Posterior vena cava (tissue), 2 donors: ENCODE data around the gene SRM. TPM values are rescaled to one million over a fixed set of nuclear protein-coding genes. Genes with fewer than 3 reads are reported as not detected.
"Not testable (repeated sequence)": the region's sequence is repeated elsewhere in the genome, so short reads cannot be mapped to it uniquely, and the experiment has no call there.

Experiments used
- DNase-seq: peaks from one replicate; pipeline ENCODE4 v3.0.0-alpha.2; 2020; ENCODE audit warnings: low spot score
- intact Hi-C, 2 donors: fragments of 100-400 bp; cut with DNase I; formaldehyde crosslinking; loops; one replicate each; pipeline versions ENCODE4 v1.14.1 to v1.14.2; 2022 to 2023
- total RNA-seq, 2 donors: library from RNA; stranded (reverse); fragmentation: NEBNext Ultra II Directional; extraction: Animal tissue kit (Norgen Biotek cat#: 25700); gene quantifications; one replicate each; pipeline ENCODE4 v1.2.1, GENCODE V29; 2021
- donor health status: DM: yes; HTN: yes; CAD: no.
- donor health status: DM: yes; HTN: yes; CAD: no.

Gene SRM
- total RNA-seq, 2 donors from 2014 or later, result 74.2 to 76.6 TPM

DNA sequence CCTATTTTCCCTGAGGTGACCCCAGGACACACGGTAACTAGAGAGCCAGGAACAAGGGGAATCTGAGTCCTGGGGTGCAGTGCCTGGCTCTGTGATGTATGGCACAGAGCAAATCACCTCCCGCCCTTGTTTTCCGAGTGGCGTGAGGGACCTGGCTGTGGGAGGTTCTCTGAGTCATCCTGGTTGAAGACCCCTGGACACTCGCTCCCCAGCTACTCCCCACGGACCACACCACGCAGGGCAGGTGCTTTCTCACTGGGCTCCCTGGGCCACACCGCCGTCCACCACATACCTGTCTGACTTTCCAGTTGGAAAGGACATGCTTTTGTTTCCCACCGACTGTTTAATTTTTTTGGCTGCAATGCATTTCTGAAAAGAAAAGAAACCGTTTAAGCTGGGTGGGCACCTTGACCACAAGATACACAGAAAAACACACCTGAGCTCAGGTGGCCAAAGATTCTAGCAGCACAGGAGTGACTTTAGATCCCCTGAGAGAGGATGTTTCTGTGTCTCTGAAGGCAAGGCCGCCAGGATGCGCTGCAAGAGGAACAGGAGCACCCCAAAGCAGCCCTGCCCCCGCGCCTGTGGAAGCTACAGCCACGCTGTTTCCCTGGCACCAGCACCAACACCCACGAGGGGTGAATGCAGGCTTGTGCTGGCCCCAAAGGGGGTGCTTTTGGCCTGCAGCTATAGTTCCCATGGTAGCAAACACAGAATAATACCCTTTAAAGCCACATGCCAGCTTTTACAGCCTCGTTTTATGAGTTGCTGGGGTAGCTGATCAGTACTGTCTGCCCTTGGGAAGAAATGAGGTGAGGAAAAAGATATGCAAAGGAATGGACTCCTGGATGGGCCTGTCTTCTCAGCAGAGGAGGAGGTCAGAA lies 8.1 kb upstream of the SRM start:
- peak; percentile 46 for DNase-seq

DNA sequence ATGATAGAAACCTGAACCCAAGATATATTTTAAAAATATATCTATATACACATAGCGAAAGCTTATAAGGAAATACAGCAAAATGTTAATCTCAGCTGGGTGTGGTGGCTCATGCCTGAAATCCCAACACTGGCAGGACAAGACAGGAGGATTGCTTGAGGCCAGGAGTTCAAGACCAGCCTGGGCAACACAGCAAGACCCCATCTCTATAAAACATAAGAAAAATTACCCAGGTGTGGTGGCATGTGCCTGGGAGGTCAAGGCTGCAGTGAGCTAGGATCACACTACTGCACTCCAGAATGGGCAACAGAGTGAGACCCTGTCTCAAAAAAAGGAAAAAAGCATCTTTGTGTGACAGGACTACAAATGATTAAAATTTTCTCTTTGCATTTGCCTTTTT lies 6.0 kb upstream of the SRM start:
- intact Hi-C loops, result no loop called here
- peak; percentile 11 for DNase-seq

More for the DNA sequence above, 8.1 kb upstream of the SRM start:
- intact Hi-C loops, result loop anchor here in 1 of 2 donors (1.0 kb wide), 1 partner anchor 68 kb away; no protein-coding TSS in a partner anchor

DNA sequence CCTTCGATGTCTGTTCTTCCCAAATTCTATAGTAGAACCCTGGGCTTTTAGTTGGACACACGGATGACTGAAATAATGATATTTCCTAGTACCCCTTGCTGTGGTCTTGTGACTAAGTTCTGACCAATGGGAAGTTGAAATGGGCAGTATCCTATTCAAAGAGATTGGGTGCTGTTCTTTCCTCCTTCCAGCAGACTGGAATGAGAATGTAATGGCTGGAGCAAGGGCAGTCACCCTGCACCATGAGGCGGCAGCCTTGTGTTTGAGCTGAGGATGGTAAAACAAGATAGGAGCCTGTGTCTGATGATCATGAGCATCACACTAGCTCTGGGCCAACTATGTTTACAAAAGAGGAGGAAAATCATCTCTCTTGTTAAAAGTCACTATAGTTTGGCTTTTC lies 5.1 kb upstream of the SRM start:
- DNase-seq, result peak; percentile 13
- intact Hi-C loops, result no loop called here

DNA sequence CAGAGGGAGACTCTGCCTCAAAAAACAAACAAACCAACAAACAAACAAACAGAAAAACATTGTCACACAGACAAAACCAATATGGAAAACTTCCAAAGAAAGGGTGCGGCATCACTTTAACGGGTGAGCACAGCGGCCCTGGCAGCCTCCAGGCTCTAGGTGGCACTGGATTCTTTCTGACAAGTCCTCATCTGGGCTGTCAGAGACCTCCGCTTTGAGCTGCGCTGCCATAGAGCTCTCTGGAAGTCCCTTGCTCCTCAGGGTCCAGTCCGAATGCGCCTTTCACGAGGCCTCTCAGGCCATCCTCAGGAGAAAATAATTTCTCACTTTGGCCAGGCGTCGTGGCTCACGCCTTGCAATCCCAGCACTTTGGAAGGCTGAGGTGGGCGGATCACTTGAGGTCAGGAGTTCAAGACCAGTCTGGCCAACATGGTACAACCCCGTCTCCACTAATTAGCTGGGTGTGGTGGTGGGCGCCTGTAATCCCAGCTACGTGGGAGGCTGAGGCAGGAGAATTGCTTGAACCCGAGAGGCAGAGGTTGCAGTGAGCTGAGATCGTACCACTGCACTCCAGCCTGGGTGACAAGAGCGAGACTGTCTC lies 4.2 kb upstream of the SRM start:
- intact Hi-C loops, result not testable (repeated sequence)
- DNase-seq, result peak; percentile 78

DNA sequence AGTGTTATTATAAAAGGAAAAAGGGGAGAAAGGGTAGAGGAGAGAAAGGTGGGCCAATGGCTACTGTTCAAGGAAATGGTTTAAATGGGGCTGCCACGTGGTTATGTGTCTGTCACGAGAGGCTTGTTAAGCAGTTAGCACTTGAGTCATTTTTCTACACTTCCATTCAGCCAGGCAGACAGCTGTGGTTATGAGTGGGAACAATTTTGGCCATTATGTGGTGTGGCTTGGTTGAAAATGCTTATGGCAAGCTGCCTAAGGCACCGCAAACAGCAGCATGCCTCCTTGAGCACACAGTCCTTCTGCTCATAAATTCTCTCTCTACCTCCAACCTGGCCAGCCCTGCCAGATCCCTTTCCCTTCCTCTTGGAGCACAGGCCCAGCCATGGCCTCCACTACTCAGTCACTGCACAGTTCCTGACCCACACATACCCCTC lies 3.2 kb upstream of the SRM start:
- DNase-seq, result peak; percentile 28
- intact Hi-C loops, result no loop called here

DNA sequence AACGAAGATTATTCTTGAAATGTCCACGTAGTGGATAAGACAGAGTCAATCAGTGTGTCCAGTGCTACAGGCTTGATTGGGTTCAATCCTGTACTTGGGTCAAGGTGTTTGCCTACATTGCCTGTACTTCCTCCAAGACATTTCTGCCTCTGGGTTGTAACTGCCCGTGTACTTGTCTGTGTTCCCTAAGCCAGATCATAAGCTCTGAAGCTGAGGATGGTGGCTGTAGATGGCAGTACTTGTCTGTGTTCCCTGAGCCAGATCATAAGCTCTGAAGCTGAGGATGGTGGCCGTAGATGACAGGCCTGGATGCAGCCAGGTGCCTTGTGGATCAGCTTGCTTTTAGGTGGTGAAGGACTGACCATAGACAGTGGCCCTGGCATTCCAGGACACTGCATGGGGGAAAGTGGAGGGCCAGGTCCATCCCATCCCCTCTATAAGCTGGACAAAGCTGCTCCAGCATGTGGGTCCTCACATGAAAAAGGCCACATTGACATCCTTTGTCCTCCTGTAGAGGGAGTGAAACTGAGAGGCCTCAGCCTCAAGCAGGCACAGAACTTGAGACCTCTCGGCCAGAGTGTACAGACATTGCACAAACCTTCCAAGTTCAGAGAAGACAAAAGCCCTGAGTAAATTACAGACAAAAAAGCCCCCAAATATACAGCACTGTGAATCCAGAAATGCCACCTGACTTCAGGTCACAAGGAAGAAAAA lies 2.0 kb upstream of the SRM start:
- intact Hi-C loops, result no loop called here
- peak; percentile 47 for DNase-seq

DNA sequence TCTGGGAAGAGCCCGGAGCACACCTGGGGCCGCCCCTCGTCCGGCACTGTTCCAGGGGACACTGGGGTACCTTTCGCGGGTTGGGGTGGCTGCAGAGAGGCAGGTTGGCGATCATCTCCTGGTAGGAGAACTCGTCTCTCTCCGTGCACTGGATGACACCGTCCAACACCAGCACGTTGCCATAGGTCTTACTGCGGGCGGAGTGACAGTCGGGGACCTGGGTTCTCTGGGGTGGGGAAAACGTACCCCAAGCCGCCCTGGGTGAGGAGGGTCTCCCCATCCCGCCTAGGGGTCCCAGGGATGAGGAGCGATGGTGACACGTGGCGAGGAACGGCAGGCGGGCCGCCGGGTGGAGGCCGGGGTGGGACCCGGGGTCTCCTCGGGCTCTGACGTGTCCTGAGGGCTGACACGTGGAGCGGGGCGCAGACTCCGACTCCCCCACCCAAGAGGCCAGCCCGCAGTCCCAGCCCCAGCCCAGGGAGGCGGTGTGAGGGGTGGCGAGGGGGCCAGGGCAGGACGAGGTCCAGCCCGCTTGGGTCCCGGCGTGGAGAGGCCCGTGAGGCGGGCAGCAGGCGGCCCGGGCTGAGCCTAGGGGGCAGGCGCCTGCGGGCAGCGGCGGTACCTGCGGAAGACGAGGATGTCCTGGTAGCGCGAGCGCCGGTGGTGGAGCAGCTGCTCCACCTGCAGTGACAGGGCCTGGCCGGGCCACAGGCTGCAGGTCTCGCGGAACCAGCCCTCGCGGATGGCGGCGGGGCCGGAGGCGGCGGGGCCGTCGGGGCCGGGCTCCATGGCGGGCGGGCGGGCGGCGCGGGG lies 457 bp downstream of the SRM start:
- intact Hi-C loops, result no loop called here
- DNase-seq, result peak; percentile 76

DNA sequence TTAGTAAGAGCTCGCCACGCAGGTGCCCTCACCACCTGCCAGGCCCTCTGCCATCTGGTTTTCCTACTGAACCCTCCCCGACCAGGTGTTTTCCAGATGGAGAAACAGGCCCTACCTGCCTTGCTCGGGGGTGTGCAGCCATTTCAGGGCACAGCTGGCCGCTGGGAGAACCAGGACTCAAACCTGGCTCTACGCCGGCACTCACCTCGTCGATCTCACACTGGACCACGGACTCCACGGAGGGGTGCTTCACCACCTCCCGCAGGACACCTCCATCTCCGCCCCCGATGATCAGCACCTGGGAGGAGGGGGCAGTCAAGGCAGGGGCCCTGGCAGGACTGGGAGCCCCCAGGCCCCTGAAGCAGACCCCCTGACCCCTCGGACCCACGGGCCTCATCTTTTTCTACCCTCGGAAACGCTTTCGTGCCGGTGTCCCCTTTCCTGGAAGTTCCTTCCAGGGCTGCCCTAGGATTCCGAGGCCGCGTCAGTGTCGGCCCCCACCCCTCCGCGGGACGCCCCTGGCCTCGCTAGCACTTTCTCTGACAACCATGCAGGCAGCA lies 1.1 kb downstream of the SRM start:
- DNase-seq, result peak; percentile 62
- intact Hi-C loops, result no loop called here

DNA sequence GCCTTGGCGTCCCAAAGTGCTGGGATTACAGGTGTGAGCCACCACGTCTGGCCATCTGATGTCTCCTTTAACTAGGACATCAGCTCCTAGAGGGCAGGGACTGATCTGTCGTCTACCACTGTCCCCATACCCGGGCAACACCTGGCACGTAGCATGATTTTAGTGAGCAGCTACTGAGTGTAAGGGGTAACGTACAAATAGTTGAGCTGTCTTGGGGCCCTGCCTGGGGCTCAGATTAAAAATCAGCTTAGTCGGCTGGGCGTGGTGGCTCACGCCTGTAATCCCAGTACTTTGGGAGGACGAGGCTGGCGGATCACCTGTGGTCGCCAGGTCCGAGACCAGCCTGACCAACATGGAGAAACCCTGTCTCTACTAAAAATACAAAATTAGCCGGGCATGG lies 1.8 kb downstream of the SRM start:
- intact Hi-C loops, result no loop called here
- DNase-seq, result peak; percentile 50

DNA sequence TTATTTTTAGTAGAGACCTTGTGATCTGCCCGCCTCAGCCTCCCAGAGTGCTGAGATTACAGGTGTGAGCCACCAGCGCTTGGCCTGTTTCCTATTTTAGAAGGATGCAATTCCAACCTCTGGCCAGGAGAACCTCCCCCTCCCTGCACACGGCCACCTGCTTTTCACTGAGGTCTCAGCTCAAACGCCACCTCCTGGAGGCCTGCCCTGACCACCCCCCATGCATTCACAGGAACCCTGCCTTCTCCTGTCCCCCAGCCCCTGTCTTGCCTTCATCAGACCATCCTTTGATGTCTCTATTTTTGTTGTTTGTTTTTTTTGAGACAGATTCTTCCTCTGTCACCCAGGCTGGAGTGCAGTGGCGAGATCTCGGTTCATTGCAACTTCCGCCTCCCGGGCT lies 2.3 kb downstream of the SRM start:
- intact Hi-C loops, result no loop called here
- peak; percentile 64 for DNase-seq

DNA sequence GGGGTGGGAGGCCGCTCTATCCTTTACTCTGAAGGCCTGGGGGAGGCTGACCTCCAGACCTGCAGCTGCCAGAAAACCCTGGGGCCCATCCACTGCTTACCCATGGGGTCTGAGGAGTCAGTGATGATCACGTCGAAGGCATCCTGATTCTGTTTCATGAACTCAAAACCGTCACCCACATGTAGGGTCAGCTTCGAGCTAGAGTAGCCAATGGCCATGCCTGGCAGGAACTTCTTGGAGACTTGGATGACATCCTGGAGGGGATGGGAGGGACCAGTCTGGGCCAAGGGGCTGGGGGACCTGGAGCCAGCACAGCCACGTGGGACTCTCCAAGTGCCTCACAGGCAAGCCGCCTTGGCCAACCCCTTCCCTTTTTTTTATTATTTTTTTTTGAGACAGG lies 3.3 kb downstream of the SRM start:
- intact Hi-C loops, result no loop called here
- DNase-seq, result peak; percentile 67

DNA sequence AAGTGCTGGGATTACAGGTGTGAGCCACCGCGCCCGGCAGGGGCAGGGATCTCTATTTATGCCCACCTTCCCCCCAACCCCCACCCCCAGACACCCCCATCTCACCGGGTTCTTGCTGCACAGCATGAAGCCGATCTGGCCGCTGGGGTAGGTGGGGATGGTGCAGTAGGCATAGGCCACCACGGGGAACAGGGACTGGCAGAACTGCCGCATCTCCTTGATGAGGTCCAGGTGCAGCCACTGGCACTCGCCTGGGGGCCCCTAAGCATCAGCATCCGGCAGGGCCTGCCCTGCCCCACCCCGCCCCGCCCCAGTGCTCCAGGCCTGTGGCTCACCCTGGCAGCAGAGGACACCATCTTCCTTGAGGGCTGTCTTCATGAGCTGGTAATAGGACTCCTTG lies 4.1 kb downstream of the SRM start:
- DNase-seq, result peak; percentile 58
- intact Hi-C loops, result no loop called here

DNA sequence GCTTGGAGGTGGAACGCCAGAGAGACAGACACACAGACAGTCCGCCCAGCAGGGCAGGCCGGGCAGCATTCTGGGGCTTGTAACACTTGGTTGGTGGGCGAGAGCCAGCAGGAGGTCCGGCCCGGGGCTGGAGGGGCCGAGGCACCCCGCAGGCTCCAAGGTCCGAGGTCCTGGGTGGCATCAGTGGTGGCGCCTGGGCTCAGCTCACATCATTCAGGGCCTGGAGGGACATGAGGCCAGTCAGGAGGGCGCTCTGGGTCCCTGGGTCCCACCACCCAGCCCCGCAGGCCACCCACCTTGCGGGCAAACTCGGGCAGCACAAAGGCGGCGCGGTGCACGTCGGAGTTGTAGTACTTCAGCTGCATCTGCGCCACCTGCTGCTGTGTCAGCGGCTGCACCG lies 5.2 kb downstream of the SRM start:
- DNase-seq, result peak; percentile 77
- intact Hi-C loops, result no loop called here

DNA sequence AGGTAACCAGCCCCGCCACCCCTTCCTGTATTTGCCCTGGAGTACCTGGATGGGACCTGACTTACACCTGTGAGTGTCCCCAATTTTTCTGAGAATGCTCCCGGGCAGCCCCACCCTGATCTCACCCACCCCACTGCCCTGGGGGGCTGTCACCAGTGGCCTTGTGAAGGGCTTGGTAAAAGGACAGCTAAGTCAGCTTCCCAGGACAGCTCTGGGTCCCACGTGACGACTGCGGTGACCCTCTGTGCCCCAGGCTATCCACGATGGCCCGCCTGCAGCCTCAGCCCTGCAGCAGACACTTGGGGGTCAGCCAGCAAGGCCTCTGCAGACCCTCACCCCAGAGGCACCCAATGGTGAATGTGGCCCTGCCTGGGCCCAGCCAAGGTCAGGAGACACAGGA lies 5.6 kb downstream of the SRM start:
- intact Hi-C loops, result no loop called here
- peak; percentile 74 for DNase-seq

DNA sequence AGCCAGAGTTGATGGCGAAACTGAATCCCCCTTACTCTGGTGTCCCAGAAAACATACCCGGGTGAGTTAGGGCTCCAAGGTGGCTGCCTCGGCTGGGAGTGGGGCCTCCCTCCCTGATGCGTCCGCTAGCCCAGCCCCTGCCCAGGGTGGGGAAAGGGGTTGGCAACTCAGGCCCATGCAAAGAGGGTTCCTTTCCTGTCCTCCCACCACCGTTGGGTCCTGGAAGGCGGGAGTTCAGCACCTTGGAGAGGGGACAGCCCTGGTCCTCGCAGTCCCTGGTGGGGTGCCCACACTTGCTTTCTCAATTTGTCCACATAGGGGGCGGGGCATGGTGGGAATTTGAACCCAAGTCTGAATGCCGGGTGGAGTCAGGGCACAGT lies 6.1 kb downstream of the SRM start:
- DNase-seq, result no peak
- intact Hi-C loops, result no loop called here

DNA sequence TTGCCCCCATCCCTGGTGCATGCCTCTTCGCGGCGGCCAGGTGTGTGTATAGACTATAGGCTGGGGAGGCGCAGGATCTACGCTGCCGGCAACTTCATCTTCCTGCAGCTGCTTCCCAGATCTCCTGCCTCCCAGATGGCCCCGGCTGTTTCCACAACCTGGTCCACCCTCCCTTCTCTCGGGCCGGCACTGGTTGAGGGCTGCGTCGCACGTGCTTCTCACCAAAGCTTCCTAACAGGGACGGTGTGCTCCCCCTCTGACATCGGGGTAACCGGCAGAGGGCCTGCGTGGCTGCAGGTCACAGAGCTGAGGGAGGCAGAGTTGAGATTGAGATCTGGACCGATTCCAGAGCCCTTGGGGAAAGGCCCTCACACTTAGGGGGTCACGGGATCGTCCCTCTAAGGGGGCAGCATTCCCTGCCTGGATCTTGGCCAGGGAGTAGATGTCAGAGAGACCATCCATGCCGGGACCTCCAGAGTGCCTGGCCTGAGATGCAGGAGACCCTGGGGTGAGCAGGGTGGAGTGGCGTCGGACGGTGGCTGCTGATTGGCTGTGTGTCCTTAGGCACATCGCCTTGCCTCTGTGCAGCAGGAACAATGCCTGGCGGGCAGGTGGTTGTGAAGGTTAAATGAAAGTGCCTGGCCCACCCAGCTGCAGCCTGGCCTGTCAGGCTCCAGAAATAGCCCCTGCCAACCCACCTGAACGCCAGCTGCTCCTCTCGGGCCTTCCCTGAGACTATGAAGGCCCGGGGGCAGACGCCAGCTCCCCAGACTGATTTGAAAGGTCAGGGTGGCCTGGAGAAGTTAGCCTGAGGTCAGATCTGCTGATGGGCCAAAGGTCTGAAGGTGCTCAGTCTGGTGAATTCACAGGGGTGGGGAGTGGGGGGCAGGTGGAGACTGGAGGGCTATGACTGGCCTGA lies 6.7 kb downstream of the SRM start:
- intact Hi-C loops, result no loop called here
- peak; percentile 79 for DNase-seq

DNA sequence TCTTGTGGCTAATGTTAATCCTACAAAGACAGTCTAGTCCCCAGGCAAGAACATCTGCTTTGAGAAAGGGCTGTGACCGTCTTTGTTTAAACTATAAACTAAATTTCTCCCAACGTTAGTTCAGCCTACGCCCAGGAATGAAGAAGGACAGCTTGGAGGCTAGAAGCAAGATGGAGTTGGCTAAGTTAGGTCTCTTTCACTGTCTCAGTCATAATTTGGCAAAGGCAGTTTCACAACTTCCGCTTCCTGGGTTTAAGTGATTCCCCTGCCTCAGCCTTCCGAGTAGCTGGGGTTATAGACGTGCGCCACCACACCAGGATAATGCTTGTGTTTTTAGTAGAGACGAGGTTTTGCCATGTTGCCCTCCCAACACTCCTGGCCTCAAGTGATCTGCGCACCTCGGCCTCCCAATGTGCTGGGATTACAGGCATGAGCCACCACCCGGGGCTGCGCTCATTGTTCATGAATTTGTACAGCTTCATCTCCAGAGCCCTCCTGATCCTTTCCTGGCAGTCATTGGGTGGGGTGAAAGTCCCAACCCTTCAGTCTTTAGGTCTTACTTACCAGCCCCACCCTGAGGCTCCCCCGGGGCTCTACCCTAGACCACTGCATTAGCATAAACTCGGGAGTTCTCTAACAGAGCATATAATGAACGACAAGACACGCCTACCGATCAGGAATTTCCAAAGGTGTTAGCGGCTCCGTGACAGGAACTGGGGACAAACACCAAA lies 7.9 kb downstream of the SRM start:
- peak; percentile 50 for DNase-seq
- intact Hi-C loops, result no loop called here
